Dedifferentiated amniotic fluid mesenchymal stem cell (primary cell): ENCODE data around the gene NCKAP5.

ENCODE experiments used
- DNase-seq: peaks from one replicate; pipeline ENCODE4 v3.0.0-alpha.2; 2016; ENCODE audit errors: extremely low spot score

The NCKAP5 gene

DNA sequence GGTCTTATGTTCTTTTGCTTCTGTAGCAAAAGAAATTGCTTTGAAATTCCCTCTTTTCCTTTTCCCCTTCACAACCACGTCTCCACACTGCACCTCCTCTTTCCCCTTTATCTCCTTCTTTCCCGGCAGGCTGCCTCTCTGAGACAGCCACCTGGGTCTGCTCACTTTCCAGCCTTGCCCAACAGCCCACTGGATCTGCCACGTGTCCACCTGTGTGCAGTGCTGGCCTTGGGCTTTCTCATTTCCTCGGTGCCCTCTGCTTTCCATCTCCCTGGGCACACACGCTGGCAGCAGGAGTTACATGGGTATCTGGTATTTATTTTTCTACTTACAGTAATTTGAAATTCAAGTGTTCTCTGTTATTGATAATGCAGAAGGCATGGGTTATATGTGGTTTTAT is 684.8 kb downstream of the NCKAP5 start:
- no peak for DNase-seq

DNA sequence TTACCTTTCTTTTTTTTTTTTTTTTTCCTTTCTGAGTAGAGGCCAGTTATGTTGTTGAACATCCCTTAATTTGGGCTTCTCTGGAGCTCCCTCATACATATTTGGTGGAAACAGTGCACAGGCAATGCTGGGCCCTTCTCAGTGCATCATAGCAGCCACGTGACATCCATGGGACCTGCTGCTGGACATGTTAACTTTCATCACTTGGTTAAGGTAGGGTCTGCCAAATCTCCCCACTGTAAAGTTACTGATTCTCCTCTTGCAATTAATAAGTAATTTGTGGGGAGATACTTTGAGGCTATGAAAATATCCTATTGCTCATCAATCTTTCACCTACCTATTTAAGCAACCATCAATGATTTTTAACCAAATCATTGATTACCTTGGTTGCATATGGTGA is 686.7 kb downstream of the NCKAP5 start:
- DNase-seq, result no peak

DNA sequence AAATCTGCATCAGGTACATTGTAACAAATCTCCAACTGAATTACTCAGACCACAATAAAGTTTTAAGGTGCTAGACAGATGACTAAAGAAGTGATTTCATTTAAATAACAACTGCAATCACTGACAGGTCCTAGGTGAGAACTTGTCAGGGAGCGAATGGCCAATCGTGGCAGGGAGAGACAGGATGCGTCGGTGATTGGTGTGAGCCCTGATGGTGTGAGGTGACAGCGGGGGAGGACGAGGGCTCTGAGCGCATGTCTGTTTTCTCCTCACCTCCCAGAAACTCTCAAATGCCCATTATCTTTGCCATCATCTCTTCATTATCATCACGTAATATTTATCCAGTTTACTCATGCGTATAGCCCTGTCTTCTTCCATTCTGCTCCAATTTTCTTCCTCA is 690.3 kb downstream of the NCKAP5 start:
- no peak for DNase-seq

DNA sequence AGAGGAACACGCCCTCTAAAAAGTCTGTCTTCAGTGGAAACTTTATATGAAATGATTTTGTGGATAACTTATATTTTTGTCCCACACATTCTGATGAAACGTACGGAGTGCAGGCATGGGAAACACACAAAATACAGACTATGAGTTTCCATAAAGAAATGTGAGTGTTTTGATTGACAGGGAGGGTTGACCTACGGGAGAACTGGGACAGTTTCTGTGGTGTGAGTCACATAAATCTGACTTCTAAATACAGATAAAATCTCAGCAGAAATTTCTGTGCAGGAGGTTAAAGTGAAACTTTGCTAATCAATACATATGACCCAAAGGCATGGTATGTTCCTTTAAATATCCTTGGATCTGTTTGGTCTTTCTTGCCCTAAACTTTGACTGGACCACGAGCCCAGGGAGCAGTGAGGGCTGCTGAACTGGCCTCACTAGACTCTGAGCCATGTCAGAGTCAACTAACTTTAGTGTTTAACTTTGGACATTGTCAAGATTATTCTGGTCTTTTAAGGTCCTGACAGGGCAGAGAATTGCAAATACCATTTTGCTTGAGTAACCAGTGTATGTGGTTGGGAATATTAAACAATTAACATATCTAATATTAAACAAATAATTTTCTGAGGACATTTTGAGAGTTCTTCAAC is 691.4 kb downstream of the NCKAP5 start:
- no peak for DNase-seq

DNA sequence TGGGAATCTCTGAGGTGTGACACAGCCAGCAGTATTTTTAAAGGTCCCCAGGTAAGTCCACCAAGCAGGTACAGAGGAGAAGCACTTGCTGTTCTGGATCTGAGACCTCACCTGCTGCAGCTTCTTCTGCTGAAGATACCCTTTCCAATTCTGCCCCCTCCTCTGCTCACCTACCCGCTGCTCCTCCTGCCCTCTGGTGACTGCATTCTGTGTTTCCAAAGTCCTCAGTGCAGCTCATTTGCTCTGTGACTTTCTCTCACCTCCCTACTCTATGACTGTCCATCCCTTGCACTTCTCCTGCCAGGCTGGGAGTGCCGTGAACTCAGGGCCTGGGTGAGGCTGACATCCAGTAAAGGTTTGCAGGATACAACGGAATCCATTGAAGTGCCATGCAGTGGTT is 693.1 kb downstream of the NCKAP5 start:
- no peak for DNase-seq

DNA sequence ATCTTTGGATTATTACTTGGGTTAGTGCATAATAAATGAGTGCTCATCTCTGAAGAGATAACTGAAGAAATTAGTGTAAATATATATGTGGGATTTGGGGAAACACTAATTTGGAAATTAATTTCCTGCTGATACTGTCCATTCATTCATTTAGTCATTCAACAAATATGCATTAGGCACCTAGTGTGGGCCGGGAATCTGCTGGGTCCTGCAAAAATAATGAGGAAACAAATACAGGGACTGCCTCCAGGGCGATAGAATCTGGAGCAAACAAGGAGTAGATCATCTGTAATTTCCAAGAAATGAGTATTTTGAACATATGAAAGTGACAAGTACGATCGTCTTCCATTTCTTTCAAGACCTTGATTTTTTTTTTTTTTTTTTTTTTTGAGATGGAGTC is 694.5 kb downstream of the NCKAP5 start:
- DNase-seq, result no peak

DNA sequence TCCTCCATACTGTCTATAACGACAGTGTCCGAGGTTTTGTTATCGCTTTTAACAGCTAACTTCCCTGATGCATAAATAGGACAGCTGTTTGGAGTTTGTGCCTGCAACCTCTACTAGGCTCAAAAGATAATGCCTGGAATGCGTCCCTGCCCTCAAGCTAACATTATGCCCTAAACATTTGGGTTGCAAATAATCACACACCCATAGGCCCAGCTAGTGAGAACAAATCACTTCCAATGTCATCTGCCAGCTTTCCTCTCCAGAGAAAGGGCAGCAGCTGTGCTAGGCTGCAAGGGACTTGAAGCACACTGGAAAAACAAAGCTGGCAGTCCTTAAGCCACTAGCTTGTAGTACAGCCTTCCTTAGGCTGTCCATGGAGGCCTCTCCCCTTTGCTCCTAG is 696.4 kb downstream of the NCKAP5 start:
- DNase-seq, result no peak

DNA sequence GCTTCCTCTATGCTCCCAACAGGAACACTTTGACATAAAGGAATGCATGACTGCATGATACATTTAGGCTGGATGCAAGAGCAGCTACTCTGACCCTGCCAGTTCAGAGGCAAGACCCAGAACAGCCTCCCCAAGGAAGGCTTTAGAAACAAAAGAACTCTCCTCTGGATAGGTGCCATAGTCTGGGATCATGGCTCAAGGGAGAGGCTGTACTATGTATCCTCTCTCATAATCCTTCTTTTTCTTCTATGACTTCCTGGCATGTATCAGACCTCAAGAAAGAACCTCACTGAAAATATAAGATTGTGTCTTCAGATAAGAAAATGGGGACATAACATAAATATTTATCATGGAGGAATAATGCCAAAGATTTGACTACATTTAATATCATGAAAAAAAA is 704.3 kb downstream of the NCKAP5 start:
- no peak for DNase-seq

DNA sequence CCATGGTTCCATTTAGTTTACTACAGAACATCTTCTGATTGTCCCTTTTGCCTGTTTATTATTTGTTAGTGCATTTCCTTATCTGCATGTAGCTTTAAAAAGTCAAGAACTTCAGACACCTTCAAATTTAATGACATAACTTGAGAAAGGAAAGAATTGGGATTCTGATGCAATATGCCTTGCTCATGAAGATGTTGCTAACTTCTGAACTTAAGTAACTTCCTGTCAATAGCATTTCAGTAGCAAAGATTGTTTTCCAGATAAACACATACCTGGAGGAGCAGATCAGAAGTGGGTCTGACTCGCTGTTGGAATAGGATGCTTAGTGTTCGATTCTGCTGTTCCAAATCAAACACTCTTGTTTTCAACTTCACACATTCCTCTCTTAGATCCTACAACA is 708.0 kb downstream of the NCKAP5 start:
- DNase-seq, result no peak

DNA sequence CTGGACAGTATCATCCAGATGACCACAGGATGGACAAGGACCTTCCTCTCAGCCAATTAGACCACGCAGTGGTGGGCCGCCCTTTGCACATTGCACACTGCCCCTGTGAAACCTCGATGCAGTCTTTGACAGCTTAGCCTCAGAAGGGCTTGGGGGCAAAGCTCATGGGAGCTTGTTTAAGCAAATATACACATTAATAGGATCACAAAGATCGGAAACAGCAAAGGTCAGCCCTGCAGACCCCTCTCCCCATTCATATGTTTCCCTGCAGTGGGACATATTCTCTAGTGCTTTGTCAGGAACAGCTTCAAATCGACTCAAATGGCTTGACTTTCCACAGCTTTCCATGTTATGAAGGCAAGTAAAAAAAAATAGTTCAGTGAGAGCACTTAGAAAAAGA is 708.7 kb downstream of the NCKAP5 start:
- DNase-seq, result no peak

DNA sequence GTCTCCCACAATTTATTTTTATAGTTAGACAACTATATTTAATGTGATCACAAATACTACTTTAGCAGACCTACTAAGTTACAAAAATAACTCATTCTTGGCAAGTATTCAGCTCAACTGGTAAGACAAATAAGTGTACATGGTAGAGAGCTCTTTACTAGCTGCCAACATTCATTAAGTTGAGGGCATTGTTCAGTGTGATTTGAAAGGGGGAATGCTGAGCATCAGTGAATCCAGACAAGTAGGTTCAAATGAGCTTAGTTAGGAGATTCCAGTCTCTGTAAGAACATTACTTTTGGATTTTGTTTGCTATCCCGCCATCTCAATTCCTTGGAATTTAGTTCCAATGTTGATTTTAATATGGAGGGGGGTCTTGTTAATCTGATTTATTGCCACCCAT is 710.9 kb downstream of the NCKAP5 start:
- DNase-seq, result no peak

DNA sequence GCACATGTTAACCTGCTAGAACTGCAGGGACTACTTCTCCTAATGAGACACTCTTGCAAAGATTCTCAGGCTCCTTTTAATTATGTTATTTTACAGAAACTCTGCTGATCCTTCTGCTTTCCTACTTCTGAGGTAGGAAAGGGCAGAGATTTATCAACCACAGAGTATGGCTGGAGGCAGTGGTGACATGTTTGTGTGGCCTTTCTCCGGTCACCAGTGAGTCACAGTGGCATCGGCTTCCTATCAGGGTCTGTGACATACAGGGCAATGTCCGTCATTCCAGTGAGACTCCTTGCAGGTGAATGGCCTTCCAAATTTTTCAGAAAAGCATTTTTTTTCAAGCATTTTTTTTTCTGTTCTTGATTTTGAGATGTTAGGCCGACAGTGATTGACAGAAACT is 717.6 kb downstream of the NCKAP5 start:
- no peak for DNase-seq

DNA sequence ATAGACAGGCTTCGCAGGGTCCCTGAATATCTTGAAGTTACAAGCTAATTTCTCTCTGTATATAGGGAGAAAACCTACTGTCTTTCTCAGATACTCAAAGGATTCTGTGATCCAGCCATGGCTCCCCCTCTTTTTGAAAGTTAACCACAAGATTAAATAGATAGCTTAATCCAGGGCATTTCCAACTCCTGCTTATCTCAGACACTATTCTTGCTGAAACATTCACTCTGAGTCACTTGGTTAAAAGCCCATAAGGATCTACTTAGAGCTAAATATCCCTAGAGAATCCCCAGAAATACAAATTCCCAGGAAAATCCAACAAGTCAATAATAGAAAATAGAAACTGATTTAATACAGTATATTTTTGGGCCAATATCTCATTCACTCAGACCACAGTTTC is 719.1 kb downstream of the NCKAP5 start:
- no peak for DNase-seq

DNA sequence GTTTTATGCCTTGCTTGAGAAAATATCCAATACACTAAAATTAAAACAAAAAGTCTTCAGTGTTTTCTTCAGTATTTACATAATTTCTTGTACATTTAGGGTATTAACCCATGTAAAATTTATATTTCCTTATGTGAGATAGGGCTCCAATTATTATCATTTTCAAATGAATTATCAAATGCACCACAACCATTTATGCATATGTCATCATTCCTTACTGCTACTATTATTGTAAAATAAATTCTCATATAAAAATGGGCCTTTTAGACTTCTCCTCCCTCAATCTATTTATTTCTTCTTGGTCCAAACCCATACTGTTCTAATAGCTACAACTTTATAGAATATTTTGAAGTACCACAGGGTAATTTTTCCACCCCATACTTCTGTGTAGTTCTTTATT is 722.9 kb downstream of the NCKAP5 start:
- DNase-seq, result no peak

DNA sequence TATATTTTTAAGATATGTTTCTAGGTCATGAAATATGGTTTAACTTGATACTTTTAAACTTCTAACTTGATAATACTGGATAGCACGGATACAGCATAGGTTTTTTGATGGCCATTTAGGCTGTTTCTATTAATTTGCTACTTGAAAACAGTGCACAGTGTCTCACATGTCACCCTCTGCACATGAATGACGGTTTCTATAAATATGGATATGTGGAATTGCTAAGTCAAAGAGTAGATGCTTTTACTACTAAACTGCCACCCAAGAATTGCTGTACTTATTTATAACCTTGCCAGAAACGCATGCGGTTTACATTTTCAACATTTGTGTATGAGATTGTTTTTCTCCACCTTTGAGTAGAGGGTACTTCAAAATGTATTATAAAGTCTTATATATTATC is 723.7 kb downstream of the NCKAP5 start:
- no peak for DNase-seq

DNA sequence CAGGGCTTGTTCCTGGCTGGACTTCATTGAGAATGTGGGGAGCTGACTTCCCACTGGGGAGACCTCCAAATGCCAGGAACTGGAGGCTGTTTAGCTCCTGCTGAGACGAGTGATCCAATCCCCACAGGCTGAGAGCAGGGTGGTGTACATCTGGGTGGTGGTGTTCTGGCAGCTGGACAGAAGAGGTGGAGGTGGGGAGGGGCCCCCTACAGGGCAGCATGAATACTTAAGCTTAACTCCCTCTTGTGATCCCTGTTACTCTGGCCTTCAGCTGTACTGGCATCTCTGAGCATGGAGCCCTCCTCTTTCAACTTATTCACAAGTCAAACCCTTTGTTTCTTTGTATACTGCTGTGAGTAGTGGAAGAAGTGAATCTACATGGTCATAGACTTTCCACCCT is 730.5 kb downstream of the NCKAP5 start:
- no peak for DNase-seq

DNA sequence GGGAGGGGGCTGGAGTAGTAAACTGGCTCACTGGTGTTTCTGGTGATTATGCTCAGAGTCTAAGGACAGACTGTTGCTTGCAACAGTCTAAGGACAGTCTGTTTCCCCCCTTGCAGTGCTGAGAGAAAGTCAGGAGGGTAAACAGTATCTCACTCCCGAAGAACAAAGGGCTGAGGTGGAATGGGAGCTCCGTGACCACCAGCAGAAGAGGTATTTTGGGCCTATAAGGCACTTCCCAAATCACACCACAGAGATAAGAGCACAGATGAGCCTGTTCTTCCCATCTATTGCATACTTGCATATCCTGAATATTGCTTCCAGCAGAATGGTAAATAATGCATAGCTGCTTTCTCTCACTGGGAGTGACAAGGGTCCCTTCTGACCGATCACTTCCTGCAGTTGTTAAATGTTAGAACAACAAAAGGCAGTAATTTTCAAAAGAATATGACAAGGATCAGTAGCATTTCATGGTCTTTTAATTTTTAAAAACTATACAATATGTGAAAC is 737.9 kb downstream of the NCKAP5 start:
- DNase-seq, result no peak

DNA sequence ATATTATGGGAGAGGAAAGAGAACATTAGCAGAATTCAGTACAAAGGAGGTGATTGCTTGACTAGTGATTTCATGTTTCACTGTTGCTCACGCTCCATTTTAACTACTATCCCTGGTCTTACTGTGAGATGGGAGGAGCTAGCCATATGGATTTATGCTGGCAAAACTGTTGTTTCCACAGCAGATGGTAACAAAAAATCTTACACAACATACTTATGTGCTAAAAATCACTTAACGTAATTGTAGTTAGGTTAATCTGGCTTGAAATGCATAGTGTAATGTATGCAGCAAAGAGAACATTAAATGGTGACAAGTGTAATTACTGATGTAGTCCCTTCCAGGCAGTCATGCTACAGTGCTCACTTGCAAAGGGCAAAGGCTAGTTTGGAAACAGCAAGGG is 742.7 kb downstream of the NCKAP5 start:
- DNase-seq, result no peak

DNA sequence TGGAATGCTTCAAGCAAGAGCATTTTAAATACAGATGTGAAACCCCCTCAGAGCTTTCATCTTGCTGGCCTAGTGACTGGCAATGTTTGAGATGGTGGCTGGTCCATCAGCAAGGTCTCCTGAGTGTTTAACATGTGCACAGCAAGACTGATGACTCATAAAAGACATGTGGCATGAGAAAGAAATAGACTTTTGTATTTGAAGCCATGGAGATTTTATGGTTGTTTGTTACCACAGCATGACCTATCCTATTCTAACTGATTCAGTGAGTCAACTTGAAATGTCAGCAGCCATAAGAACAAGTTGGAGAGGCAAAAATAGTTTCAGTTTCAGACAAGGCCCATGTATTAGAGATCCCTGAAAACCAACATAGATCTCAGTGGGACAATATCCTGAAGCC is 743.5 kb downstream of the NCKAP5 start:
- DNase-seq, result no peak

DNA sequence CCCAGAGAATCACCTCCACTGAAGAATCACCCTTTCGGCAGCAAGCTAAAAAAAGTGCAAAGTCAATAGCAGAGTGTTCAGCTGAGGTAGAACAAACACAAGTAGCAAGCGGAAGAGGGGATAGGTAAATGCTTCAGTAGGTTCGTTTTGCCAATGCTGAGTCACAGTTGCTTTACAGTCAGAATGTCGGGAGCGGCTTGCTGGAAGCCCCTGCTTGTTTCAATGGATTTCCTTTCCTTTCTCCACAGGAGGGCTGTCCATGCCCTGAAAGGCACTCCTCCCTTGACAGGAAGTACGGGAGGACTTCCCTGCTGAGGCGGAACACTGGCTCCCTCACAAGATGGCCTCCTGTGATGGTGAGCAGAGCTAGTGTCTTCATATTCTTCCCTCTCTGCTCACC is 752.0 kb downstream of the NCKAP5 start:
- no peak for DNase-seq

DNA sequence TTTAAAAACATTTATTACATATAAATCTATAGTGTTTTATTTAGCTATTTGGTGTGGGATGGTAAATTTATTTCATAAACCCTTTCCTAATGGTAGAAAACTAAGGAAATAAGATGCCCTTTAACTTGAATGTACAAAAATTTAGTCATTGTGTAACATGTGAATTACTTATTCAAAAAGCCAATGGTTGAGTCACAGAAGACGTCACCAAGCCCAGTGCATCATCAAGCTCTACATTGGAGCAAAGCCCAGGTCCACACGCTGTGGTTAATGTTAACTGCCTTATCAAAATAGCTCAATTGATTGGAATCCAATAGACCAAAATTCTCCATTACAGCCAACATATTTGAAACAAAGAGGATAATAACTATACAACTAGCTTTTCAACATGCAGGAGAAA is 752.7 kb downstream of the NCKAP5 start:
- no peak for DNase-seq

DNA sequence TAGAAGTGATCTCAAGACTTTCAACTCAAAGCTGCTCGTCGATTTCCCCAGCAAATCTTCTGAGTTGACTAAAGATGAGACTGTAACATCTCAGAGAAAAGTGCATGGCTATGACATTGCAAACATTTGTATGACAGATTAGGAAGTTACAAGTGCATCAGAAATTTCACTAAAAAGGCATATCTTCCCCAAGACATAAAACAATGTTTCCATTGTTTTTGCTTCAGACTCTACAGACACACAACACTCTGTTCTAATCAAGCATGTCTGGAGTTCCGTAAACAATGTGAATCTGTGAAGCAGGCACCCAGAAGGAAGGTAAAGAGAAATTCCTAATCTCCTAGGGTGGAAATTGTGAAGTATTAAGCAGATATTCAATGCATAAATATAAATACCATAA is 753.6 kb downstream of the NCKAP5 start:
- no peak for DNase-seq

DNA sequence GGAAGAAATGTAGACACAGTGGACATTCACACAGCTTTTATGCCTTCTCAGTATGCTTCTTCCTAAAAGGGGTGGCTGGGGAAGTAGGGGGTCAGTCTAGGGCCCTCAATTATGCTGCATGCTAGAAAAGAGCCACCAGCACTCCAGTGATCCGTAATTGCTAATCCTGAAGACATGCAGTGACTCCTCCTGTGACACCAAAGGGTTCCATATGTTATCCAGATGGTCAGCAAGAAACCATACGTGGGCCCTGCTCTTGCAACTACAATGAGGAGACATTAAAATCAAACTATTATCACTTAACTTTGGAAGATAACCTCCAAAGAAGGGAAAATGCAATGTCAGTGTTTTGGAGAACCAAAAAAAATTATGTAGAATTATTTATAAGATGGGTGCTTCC is 754.8 kb downstream of the NCKAP5 start:
- no peak for DNase-seq

DNA sequence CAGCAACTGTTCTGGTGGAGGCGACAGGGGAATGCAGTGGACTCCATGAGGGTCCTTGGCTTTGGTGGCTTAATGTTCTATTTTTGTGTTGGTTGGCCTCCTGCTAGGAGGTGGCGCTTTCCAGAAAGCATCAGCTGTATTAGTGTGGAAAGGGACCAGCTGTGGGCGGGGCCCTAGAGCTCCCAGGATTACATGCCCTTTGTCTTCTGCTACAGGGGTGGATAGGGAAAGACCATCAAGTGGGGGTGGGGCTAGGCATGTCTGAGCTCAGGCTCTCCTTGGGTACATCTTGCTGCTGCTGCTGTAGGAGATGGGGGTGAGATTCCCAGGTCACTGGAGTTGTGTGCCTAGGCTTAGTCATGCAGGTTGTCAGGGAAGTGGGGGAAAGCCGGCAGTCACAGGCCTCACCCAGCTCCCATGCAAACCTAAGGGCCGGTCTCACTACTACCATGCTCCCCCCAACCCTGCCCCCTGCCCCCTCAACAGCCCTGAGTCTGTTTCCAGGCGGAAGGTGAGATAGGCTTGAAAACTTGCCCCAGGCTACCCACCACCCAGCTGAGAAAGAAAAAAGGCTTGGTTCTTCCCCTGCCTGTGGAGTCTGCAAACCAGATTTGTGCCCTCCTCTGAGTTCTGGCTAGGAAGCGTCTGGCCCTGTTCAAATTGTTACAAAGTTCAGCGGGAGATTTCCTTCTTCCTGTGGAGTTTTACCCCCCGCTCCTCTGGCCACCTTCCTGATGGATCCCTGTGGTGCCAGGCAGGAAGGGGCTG is 756.9 kb downstream of the NCKAP5 start:
- DNase-seq, result no peak
